BLaER1 (cell line): ENCODE results near the gene NVL.

Source experiments
- H3K27ac ChIP-seq: shearing (Covaris generic); formaldehyde crosslinking; 2 replicates; pipeline ENCODE4 v1.8.1; 2022
- H3K27me3 ChIP-seq: shearing (Covaris generic); formaldehyde crosslinking; 2 replicates; pipeline ENCODE4 v1.8.1; 2022
- H3K36me3 ChIP-seq: shearing (Covaris generic); formaldehyde crosslinking; 2 replicates; pipeline ENCODE4 v1.8.1; 2022
- H3K4me1 ChIP-seq: shearing (Covaris generic); formaldehyde crosslinking; 2 replicates; pipeline ENCODE4 v1.8.1; 2022
- H3K4me2 ChIP-seq: shearing (Covaris generic); formaldehyde crosslinking; 2 replicates; pipeline ENCODE4 v1.8.1; 2022
- H3K4me3 ChIP-seq: shearing (Covaris generic); formaldehyde crosslinking; 2 replicates; pipeline ENCODE4 v1.8.1; 2022
- H3K9ac ChIP-seq: shearing (Covaris generic); formaldehyde crosslinking; 2 replicates; pipeline ENCODE4 v1.8.1; 2022
- H3K9me3 ChIP-seq: shearing (Covaris generic); formaldehyde crosslinking; 2 replicates; pipeline ENCODE4 v1.8.1; 2022
- H4K20me1 ChIP-seq: shearing (Covaris generic); formaldehyde crosslinking; 2 replicates; pipeline ENCODE4 v1.8.1; 2022
- Cebpa-rat ChIP-seq: shearing (Covaris generic); IDR thresholded peaks from 2 replicates; pipeline ENCODE4 v1.8.1; 2022

NVL gene

GRCh38 chr1:224292419-224292818 is 37.6 kb downstream of the NVL start:
- no peak overlapping the region for H3K27ac ChIP-seq
- peaks cover 93% of the 10 kb centered on the region for H3K36me3 ChIP-seq
- no peak overlapping the region for H3K9ac ChIP-seq
- no peaks in the 10 kb centered on the region for H3K9me3 ChIP-seq
- no peaks in the 10 kb centered on the region for H3K27me3 ChIP-seq
- no peak overlapping the region for H3K4me3 ChIP-seq
- no peaks in the 10 kb centered on the region for H3K4me1 ChIP-seq
- no peaks in the 10 kb centered on the region for H4K20me1 ChIP-seq
- no peak for TF ChIP-seq Cebpa-rat
- no peak overlapping the region for H3K4me2 ChIP-seq

DNA sequence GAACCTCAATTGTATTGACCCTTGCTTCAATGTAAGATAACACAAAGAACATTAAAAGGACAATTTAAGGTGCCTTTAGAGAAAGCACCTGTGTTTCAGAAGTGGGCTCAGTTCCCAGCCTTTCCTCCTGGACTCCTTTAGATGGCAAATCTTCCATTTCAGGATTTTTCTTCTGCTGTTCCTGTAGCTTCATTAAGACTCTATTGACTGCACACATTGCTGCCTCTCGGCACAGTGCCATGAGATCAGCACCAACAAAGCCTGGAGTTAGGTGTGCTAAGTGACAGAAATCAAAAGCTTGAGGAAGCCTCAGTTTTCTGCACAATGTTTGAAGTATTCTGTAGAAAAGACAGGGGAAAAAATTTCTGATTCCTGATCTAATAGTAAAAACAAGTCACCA is 40.6 kb downstream of the NVL start:
- no peak for TF ChIP-seq Cebpa-rat

DNA sequence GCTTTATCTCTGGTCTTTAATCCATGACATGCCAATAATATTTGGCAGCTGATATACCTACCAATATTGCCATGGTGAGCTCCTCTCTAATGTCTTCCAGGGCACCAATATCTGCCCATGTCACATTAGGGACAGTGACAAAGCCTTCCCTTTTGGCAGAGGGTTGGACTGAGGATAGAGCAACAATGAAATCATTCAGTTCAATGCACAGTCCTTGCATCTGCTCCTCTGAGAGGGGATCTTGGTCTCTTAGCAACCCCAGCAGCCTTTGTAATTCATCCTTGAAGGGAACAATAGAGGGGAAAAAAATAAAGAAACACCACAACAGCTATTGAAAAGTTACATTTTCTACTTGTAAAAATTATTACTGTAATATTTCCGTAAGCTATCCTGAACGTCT is 42.3 kb downstream of the NVL start:
- no peaks in the 10 kb centered on the region for H4K20me1 ChIP-seq
- H3K36me3 ChIP-seq: peaks cover 84% of the 10 kb centered on the region
- H3K4me1 ChIP-seq: no peaks in the 10 kb centered on the region
- no peak overlapping the region for H3K27ac ChIP-seq
- H3K9ac ChIP-seq: no peak overlapping the region
- H3K9me3 ChIP-seq: no peaks in the 10 kb centered on the region
- H3K27me3 ChIP-seq: no peaks in the 10 kb centered on the region
- TF ChIP-seq Cebpa-rat: no peak
- no peak overlapping the region for H3K4me3 ChIP-seq
- no peak overlapping the region for H3K4me2 ChIP-seq

More for the DNA sequence above, 40.6 kb downstream of the NVL start:
- Histone ChIP-seq H3K9ac (no peak overlapping the region), H4K20me1 (no peaks in the 10 kb centered on the region), H3K4me1 (no peaks in the 10 kb centered on the region), H3K27ac (no peak overlapping the region), H3K36me3 (peaks cover 87% of the 10 kb centered on the region), H3K9me3 (no peaks in the 10 kb centered on the region), H3K4me2 (no peak overlapping the region), H3K4me3 (no peak overlapping the region), H3K27me3 (no peaks in the 10 kb centered on the region)

DNA sequence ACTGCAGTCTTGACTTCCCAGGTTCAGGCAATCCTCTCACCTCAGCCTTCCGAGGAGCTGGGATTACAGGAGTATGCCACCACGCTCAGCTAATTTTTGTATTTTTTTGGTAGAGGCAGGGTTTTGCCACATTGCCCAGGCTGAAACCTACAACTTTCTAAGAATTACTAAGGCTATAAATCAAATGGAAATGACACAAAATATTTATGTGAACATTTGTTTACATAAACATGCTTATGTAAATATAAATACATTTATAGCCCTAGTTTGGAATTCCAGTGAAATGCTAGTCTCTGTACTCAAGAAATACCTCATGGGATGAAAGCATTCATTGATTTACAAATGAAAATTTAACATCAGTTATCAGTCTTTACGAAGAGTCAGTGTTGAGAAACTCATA is 47.8 kb downstream of the NVL start:
- Histone ChIP-seq H3K36me3 (peaks cover 85% of the 10 kb centered on the region), H3K9ac (no peak overlapping the region), H3K27ac (no peak overlapping the region), H3K4me3 (no peak overlapping the region), H3K9me3 (no peaks in the 10 kb centered on the region), H4K20me1 (no peaks in the 10 kb centered on the region), H3K27me3 (no peaks in the 10 kb centered on the region), H3K4me2 (no peak overlapping the region), H3K4me1 (no peaks in the 10 kb centered on the region)
- no peak for TF ChIP-seq Cebpa-rat

DNA sequence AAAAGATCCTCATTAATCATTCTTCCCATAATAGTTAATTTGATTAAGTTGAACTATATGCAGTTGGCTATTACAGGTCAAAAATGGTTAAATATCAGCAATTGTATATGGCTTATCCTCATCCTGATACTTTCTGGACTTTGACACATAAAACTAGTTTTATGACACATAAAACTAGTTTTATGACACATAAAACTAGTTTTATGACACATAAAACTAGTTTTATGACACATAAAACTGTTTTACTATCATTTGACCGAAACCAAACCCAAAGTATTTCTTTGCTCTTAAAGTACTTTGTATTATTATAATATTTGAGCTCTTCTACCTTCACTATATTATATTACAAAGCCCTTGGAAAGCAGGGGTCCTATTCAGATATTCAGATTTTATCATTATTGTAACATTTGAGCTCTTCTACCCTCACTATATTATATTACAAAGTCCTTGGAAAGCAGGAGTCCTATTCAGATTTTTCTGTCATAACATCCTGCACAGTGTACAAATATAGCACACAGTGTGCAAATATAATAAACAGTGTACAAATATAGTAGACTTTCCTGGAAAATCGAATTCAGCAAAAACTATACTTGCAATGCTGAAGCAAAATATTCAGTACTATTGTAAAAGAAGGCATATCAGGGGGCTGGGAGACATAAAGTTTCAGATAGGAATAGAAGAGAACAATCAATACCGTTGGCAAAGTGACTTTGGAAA is 53.0 kb downstream of the NVL start:
- H4K20me1 ChIP-seq: no peaks in the 10 kb centered on the region
- no peak overlapping the region for H3K9ac ChIP-seq
- H3K4me2 ChIP-seq: no peak overlapping the region
- peaks cover 77% of the 10 kb centered on the region for H3K36me3 ChIP-seq
- no peak overlapping the region for H3K4me3 ChIP-seq
- H3K4me1 ChIP-seq: no peaks in the 10 kb centered on the region
- H3K27me3 ChIP-seq: no peaks in the 10 kb centered on the region
- no peak overlapping the region for H3K27ac ChIP-seq
- no peaks in the 10 kb centered on the region for H3K9me3 ChIP-seq
- TF ChIP-seq Cebpa-rat: no peak

DNA sequence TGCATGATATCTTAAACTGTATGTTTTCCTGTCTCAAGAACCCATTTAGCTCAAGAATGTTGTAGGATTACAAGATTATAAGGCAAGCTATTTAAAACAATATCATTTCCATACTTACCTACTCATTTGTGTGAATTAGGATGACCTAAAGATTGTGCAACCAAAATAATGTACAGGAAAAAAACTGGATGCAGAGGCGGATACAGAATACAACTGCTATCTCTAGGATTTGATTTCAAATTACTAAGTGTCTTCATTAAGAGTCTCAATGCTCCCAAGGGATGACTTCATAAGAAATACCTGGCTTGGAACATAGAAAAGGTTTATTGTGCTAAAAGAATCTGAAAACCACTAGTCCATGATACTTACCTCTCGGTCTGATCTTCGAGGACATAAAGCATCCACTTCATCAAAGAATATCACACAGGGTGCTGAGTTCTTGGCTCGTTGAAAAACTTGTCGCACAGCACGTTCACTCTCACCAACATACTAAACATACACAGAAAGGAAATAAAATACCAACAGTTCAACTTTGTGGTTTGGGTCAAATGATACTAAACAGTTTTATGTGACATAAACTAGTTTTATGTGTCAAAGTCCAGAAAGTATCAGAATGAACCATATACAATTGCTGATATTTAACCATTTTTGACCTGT is 54.9 kb downstream of the NVL start:
- no peak overlapping the region for H3K9ac ChIP-seq
- no peaks in the 10 kb centered on the region for H3K27me3 ChIP-seq
- H3K27ac ChIP-seq: no peak overlapping the region
- H3K4me2 ChIP-seq: no peak overlapping the region
- H3K4me3 ChIP-seq: no peak overlapping the region
- TF ChIP-seq Cebpa-rat: no peak
- no peaks in the 10 kb centered on the region for H3K4me1 ChIP-seq
- H3K9me3 ChIP-seq: no peaks in the 10 kb centered on the region
- H4K20me1 ChIP-seq: no peaks in the 10 kb centered on the region
- H3K36me3 ChIP-seq: peaks cover 73% of the 10 kb centered on the region

DNA sequence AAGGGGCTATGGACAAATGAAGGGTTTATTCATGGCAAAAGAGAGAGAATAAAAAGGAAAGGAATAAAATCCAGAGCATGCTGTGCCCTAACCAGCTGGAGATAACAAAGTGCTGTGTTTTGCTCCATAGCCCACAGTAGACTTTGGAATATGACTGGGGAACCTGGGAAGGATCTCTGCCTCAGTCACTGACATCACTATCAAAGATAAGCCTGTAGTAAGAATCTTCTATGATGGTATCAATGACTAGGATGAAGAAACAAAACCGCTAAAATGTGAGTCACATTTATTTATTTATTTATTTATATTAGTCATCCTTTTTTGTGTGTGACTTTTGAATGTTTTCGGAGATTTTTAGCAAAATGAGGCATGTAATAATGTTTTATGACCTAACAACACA is 56.3 kb downstream of the NVL start:
- Histone ChIP-seq H3K9me3 (no peaks in the 10 kb centered on the region), H3K4me1 (no peaks in the 10 kb centered on the region), H3K27me3 (no peaks in the 10 kb centered on the region), H3K4me3 (no peak overlapping the region), H3K36me3 (peaks cover 76% of the 10 kb centered on the region), H3K9ac (no peak overlapping the region), H3K4me2 (no peak overlapping the region), H3K27ac (no peak overlapping the region), H4K20me1 (no peaks in the 10 kb centered on the region)
- no peak for TF ChIP-seq Cebpa-rat

DNA sequence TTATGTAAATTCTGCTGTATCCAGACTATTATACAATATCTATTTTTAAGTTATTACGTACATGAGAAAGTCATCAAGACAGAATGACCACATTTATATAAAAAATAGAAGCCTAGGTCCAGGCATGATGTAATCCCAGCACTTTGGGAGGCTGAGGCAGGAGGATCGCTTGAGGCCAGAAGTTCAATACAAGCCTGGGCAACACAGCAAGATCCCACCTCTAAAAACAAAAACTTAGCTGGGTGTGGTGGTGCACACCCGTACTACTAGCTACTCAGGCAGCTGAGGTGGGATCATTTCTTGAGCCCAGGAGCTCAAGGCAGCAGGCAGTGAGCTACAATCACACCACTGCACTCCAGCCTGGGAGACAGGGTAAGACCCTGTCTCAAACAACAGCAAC is 58.9 kb downstream of the NVL start:
- peaks cover 63% of the 10 kb centered on the region for H3K36me3 ChIP-seq

DNA sequence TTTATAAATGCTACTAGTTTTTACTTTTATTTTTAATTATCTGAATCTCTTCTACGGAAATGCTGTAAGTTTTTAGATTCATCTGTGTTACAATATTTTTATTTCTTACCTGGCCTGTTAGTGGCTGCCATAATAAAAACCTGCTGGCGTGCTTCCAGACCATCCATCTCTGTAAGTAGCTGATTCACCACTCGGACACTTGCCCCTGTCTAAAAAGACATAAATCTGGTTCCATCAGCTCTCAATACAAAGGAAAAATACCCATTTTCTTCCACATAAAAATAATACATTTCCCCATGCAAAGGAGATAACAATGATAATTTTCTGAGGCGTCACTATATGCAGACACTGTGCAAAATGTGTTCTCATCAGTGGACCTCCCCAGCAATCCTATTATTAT is 62.0 kb downstream of the NVL start:
- no peak overlapping the region for H3K9ac ChIP-seq
- H3K27ac ChIP-seq: no peak overlapping the region
- peaks cover 40% of the 10 kb centered on the region for H3K4me1 ChIP-seq
- H3K4me3 ChIP-seq: no peak overlapping the region
- H3K4me2 ChIP-seq: peak overlapping the region; percentile 41; the same call in 1 of the 2 replicates
- no peaks in the 10 kb centered on the region for H3K27me3 ChIP-seq
- TF ChIP-seq Cebpa-rat: no peak
- no peaks in the 10 kb centered on the region for H4K20me1 ChIP-seq
- peaks cover 49% of the 10 kb centered on the region for H3K36me3 ChIP-seq
- H3K9me3 ChIP-seq: no peaks in the 10 kb centered on the region

More for the DNA sequence above, 58.9 kb downstream of the NVL start:
- no peak overlapping the region for H3K9ac ChIP-seq
- H3K4me1 ChIP-seq: peaks cover 22% of the 10 kb centered on the region
- H3K4me2 ChIP-seq: no peak overlapping the region
- TF ChIP-seq Cebpa-rat: no peak
- H3K27ac ChIP-seq: no peak overlapping the region
- no peaks in the 10 kb centered on the region for H3K9me3 ChIP-seq
- H3K27me3 ChIP-seq: no peaks in the 10 kb centered on the region
- no peaks in the 10 kb centered on the region for H4K20me1 ChIP-seq
- H3K4me3 ChIP-seq: no peak overlapping the region
